Pons (tissue), 1 donor: Measurements from ENCODE around the gene KRT9.
"Not testable (repeated sequence)": the region's sequence is repeated elsewhere in the genome, so short reads cannot be mapped to it uniquely, and the experiment has no call there.

Experiments
- DNase-seq: peaks from one replicate; pipeline ENCODE4 v3.0.0-alpha.2; 2016; ENCODE audit warnings: low spot score

The KRT9 gene

DNA sequence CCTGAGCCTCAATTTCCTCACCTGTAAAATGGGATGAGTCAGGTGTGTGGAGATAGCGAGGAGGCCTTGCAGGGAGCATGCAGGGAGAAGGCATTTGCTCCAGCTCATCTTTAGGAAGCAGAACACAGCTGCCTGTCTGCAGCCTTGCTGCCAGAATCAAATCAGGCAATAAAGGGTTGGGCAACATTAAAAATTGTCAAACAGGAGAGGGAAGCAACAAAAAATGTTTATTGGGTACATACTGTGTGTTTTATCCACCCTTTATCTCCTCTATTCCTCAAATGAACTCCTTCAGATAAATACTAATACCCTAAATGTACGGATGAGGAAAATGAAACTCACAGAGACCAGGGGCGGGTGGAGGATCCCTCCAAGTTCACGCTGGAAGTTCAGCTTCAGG is 28.5 kb upstream of the KRT9 start:
- no peak for DNase-seq

DNA sequence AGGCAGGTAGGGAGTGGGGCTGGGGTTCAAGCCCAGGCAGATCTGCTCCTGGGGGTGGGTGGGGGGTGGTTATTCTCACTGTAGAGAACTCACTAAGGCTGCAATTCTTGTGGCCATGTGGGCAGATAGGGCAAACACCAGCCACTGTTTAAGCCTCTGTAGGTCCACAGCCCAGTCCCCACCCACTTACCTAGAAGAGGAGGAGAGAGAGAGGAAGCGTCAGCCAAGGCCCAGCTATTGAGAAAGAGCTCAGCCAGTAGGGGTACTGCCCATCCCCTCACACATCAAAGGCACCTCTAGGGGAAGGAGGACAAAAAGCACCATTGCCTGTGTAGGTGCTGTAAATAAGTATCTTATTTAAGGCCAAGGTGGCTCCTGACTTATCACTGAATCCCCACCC is 27.8 kb upstream of the KRT9 start:
- DNase-seq, result no peak

DNA sequence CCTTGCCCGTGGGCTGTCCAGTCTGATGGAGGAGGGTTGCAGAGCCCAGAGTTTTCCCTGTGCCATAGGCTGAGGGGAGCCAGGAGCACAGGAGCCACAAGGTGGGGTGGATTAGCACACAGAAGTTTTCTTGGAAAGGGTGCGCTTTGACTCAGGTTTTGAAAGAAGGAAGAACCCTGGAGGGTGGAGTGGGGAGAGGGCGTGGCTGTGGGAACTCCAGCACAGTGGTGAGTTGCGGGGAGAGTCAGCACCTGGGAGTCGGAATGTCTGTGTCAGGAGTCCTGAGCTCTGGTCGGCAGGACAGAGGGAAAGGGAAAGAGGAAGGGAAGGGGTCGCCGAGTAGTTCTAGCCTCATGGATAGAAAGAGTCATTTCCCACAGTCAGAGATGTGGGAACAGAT is 23.7 kb upstream of the KRT9 start:
- no peak for DNase-seq

DNA sequence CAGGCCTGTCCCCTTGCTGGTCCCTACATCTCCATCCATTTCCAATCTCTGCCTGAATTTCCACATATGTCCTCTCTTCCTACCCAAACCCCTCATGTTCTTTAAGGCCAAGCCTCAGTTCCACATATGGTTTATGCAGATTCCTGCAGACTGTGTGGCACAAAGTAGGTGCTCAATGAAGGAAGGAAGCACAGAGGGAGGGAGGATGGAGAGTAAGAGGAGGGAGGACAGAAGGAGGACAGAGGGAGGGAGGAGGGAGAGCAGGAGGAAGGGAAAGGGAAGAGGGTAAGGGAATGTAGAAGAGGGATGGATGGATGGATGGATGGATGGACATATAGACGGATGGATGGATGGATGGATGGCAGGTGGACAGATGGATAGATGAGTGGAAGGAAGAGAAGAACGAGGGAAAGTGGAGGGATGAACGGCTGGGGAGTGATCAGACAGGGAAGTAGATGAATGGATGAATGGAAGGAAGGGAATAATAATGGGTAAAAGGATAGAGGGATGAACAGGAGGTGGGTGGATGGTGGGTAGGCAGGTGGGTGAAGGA is 22.6 kb upstream of the KRT9 start:
- DNase-seq, result no peak

DNA sequence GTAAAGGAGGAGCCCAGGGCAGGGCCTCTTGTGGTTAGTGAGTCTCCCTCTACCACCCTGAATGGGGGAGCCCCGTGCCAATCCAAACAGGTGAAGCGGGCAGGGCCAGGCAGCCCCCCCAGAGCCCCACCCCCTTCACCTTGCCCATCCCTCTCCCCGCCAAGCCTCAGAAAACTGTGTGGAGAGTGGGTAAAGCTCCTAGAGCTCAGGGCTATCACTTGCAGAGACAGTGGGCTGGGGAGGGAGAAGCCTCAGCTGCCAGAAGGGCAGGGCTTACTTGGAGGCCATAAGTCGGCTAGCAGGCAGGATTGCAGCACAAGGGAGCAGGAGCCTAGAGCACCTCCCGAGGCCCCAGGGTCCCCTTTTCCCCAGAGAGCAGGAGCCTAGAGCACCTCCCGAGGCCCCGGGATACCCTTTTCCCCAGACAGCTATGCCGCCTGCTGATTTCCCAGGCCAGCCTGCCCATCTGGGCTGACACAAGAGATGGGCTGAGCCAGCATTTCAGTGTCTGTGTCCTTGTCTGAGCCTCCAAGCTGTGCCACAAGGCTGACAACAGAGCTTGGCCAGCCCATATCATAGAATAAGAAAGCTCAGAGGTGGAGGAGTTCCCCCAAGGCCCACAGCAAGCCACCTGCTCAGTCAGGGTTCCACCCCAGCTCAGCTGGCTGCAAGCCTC is 21.6 kb upstream of the KRT9 start:
- DNase-seq, result no peak

DNA sequence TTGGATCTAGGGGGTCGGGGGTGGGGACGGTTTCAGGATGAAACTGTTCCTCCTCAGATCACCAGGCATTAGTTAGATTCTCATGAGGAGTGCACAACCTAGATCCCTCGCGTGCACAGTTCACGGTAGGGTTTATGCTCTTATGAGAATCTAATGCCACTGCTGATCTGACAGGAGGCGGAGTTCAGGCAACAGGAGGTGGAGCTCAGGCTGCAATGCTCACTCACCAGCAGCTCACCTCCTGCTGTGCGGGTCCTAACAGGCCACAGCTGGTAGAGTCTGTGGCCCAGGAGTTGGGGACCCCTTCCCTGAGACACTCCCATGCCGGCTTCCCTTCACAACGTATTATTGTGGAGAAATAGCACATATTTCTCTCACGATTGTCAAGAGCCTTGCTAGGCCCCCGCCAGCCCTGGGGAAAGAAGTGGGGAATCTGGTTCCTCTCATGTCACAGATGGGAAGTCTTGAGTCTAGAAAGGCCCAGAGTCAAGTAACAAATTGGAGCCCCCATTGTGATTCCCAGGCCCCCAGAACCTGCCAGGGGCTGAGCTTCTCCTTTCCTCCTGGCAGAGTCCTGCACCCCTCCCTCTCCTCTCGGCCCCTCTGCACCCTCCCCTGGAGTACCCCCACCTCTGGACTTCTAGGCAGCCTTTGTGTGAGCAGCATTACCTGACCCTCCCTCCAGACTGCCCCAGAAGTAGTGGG is 20.9 kb upstream of the KRT9 start:
- DNase-seq, result no peak

DNA sequence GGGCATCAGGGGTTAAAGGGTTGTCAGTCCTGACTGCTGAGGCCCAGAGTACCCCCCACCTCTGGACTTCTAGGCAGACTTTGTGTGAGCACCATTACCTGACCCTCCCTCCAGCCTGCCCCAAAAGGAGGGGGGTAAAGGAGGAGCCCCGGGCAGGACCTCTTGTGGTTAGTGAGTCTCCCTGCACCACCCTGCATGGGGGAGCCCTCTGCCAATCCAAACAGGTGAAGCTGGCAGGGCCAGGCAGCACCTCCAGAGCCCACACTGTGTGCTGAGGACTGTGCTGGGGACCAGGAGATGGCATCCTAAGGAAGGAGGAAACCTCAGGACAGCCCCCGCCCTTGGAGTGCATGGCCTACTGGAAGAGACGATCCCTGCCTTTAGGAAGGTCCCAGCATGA is 17.4 kb upstream of the KRT9 start:
- no peak for DNase-seq

DNA sequence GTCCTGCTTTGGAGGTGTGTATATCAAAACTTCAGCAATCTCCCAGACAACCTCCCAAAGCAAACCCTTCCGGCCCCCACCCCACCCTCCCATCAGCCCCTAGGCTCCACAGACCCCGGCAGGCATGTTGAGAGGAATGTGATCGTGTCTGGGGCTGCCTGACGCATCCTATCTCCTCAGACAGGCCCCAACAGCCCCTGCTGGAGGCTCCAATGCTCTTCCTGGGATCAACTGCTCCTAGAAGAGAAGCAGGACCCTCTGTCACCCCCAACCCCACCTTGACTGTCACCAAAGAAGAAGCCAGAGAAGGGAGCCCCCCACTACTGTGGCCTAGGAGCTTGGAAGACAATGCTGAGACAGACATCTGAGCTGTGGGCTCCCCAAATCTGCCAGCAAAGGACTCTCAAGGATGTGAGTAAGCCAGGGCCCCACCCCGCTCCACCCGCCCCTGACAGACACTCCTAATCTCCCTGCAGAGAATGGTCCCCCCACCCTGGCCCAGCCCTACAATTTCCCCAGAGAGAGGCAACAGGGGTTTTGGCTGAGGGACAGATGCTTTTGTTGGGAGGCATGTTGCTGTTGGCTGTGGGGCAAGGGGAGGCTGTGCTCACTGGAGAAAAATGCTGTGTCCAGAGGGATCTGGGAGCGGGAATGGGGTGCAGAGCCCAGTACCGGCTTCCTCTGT is 16.4 kb upstream of the KRT9 start:
- DNase-seq, result no peak

DNA sequence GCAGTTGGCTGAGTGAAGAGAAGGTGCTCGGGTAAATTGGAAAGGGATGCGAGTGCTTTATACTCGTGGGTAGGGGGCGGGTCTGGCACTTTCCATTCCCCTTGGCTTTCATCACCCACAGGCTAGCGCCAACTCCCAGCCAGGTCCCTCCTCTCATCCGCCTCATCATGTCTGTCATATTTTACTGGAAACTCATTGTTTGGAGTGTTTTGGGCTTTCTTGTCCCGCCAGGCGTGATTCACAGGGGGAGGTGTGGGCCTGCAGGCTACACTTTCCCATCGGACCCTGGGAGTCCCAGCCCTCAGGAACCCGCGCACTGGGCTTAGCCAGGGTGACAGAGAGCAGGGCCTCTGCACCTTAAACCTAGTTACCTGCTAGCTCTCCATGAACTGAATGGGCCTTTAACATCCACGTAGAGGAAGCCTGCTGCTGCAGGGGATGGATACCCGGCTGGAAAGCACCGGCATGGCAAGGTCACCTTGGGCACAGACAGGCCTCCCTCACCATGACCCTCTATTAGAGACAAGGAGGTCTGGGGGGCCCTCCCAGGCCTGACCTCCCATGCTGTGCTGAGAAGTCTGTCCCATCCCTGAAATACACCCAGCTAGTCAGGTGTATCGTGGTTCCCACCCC is 15.1 kb upstream of the KRT9 start, which contains the start of gene KRT14:
Gene KRT14, minus strand, starts transcription at position 33 of the 633 bp plus-strand sequence. CDS start 61 bp downstream, outside the sequence.
- DNase-seq, result no peak

DNA sequence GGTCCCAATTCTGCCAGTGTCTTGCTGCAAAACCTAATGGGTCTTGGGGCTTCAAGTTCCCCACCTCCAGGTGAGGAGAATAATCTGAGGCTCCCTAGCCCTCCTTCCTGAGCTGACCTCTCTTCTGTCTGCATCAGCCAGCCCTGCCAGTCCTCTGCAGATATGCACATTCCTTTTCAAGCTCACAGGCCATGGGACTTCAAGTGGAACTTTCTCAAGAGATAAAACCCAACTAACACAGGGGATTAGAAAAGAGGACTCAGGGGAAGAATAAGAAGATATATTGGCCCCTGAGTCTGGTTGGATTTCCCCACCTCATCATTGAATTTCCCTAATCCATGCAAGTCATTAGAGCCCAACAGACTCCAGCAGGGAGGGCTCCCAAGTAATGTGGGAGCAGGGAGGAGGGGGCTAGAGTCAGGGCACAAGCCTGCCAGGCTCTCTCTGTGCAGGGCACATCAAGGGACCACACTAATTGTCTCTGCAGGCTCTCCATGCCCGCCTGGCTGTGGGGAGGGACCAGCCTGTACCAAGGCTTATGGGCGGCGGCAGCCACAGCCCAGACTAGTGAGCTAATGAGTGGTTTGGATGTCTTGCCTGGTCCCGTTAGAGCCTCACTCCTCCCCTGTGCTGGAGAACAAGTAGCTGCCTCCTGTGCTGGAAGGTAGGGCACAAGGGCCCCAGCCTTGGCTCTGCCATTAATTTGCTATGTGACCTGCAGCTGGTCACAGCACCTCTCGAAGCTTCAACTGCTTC is 13.6 kb upstream of the KRT9 start:
- no peak for DNase-seq

DNA sequence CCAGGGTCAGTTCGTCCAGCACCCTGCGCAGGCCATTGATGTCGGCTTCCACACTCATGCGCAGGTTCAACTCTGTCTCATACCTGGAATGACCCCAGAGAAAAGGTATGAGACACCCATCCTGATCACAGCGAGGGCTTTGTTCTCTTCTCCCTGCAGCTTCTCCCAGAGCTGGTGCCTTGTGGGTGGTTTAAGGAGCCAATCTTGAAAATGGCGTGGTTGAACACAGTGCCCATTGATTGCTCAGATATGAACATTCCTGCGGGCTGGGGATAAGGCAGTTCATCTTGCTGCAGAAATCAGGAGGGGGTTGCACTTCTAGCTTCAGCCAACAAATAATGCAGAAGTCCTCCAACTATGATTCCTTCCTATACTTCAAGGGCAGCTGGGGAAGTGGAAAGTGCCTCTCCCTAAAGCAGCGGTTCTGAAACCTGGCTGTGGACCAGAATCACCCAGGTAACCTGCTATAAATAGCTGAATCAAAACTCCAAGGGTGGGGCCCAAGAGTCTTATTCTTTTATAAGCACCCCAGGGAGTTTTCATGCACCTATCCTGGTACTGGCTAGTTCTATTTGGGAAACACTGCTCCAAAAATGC is 12.6 kb upstream of the KRT9 start:
- not testable (repeated sequence) for DNase-seq

DNA sequence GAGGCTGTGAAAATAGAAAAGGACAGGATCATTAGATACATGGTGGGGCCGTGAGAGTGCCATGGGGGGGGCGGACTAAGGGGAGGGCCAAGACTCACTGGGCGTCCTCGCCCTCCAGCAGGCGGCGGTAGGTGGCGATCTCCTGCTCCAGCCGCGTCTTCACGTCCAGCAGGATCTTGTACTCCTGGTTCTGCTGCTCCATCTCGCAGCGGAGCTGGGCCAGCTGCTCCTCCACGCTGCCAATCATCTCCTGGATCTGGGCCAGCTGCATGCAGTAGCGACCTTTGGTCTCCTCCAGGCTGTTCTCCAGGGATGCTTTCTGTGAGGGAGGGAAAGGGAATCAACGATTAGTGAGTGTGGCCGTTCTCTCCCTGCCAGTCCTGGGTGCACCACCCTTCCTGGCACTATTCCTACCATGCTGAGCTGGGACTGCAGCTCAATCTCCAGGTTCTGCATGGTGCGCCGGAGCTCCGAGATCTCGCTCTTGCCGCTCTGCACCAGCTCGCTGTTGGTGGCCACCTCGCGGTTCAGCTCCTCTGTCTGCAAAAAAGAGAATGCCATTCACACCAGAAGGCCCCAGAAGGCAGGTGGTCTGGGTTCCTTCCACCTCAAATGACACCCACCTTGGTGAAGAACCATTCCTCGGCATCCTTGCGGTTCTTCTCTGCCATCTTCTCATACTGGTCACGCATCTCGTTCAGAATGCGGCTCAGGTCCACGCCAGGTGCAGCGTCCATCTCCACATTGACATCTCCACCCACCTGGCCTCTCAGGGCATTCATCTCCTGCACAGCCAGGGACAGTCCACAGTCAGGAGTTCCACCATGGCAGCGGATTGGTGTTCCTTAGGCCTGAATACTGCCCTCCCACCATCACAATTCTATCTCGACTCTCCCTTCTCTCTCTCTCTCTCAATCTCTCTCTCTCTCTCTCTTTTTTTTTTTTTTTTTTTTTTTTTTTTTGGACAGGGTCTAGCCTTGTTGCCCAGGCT is 11.6 kb upstream of the KRT9 start:
- no peak for DNase-seq

DNA sequence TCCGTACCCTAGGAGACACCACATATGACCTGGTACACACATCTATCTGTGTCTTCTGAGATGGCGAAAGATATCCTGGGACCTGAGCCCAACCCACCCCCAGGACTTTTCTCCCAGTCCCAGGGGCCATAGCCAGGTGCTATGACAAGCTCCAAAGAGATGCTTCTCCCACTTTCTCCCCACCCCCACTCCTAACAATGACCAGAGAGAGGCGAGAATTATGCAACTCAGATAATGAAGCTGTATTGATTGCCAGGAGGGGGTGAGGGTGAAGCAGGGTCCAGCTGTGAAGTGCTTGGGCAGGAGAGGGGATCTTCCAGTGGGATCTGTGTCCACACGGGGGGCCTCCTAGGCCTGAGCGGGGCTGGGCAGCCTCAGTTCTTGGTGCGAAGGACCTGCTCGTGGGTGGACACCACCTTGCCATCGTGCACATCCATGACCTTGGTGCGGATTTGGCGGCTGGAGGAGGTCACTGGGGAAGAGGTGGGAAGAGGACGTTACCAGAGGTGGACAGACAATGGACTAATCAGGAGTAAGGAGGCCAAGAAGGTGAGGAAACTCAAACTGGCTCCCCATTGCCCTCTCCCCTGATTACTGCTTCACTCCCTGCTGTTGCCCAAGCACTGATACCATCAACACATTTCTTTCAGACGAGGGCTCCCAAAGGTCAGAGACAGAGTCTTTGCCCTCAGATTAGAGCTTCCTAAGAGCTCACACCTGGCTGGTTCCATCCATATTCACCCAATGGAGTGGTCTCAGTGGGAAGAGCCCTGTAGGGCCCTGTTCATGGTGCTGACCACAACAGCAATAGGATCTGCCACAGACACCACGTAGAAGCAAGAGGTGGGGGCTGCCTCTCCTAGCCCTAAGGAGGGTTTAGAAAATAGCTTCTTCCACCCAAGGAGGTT is 10.5 kb upstream of the KRT9 start:
- DNase-seq, result not testable (repeated sequence)

DNA sequence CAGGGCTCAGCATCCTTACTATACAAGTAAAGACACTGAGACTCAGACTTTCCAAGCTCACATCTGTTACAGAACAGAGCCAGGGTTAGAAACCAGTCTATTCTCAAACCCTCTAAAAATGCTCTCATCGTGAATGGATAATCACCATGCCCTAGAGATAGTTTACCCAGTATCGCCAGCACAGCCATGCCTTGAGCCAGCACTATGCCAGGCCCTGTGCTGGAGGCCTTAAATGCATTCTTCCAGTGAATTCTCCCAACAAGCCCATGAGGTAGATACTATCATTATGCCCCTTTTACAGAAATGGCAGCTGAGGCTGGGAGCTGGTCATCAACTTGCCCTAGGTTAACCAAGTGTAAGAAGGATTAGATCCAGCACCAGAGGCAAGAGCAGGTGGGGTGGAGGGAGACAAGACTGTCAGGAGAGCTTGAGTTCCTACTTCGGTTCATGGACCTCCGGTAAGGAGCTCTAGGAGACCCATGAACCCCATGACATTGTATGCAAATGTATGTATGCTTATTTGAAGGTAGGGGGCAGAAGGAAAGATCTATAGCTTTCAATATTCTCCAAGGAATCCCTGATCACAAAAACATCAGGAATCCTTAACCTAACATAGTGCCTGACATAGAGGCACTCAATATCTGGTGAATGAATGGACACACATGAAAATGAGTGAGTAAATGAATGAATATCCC is 9.7 kb upstream of the KRT9 start:
- DNase-seq, result no peak

DNA sequence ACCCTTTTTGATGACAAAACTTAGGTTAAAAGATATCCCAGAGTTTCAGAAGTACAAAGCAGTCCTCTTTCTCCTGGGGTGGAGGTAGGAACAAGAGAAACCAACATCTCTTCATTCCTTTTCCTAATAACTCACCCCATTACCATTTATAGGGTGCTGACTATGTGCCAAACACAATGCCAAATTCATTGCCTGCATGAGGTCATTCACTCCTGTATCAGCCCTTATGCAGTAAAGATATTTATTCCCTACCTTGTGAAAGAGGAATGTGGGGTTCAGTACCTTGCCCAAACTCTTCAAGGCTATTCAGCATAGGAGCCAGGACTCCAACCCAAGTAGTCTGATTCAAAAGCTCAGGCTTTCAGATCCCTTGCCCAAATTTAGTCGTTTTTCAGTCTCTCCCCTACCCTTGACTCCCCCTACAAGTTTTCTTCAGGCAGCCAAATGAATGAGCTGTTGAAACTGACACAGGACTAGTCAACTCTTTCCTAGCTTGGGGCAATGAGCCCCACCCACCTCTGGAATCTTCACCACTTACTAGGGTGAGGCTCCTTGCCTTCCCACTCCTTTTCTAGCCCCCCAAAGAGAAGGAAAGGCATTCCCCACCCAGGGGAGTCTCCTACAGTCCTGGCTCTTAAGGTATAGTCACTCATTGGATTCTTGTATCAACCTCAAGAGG is 9.0 kb upstream of the KRT9 start:
- DNase-seq, result no peak

DNA sequence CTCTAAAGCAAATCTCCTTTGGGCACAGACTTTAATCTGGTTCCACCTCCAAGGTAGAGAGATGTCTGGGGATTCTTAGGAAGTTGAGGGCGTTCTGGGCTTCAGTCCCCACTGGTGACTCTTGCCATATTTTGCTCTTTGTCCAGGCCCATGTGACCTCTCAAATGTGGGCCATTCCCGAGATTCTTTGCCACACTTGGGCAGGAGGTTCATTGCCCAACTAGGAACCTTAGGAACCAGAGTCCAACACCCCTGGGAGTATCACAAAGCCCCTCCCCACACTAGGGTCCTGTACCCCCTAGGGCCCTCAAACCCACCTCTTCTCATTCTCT is 8.4 kb upstream of the KRT9 start:
- DNase-seq, result no peak

DNA sequence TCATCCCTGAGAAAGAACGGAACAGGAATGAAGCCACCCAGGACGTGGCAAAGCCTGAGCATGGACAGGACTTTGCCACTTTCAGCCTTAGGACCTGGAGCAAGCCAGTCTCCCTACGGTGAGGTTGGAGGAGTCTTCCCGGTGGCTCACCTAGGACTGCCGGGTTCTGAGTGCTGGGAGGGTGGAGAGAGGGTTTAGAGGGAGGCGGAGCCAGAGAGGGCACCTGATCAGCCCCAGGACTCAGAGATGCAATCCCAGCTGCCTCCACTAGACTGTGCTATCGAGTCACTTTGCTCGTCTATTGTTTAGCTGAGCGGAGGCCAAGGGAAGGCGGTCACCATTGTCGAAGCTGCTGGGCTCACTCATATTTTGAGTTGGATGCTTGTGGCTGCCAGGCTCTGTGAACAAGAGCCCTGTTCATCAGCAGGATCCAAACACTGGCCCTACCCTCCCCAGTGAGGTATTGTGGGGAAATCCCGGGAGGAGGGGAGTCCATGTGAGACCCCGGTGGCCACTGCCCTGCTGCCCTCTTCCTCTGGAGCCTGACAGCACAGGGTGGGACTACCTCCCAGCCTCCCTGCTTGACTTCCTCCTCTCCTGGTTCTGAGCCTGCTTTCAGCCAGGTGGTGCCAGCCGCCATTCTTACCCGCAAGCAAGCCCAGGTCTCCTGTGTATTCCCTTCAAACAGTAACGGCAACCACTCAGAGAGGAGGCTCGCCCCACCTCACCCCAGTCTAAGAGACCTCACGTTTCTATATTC is 7.8 kb upstream of the KRT9 start:
- peak; percentile 67 for DNase-seq
